GM12872 (cell line): ENCODE measurements around the gene TYMP.

Source experiments
- CTCF ChIP-seq: IDR thresholded peaks from 3 replicates; pipeline ENCODE4 v1.5.1; 2011; ENCODE audit warnings: low read depth, mild to moderate bottlenecking, low read length, moderate library complexity; ENCODE audit not compliant: insufficient read depth

Gene TYMP

GRCh38 chr22:50523458-50523805 is 6.4 kb downstream of the TYMP start:
- TF ChIP-seq CTCF = no peak

- TF ChIP-seq CTCF = no peak
These were observed 6.9 kb downstream of the TYMP start for GRCh38 chr22:50522806-50523438.

- TF ChIP-seq CTCF = no peak
These were observed 7.5 kb downstream of the TYMP start for GRCh38 chr22:50522208-50522805.

- TF ChIP-seq CTCF = no peak
These were observed 8.1 kb downstream of the TYMP start for GRCh38 chr22:50521710-50522109.

- no peak for TF ChIP-seq CTCF
These were observed 8.9 kb downstream of the TYMP start for GRCh38 chr22:50520826-50521453.

GRCh38 chr22:50519151-50519550 is 10.7 kb downstream of the TYMP start:
- TF ChIP-seq CTCF = no peak

GRCh38 chr22:50518606-50519005 is 11.2 kb downstream of the TYMP start:
- TF ChIP-seq CTCF = no peak
